ENCODE data around the gene NR5A1. TPM values are rescaled to one million over a fixed set of nuclear protein-coding genes. Genes with fewer than 3 reads are reported as not detected.

The NR5A1 gene
- 0.09 TPM in 1 of 5 replicates, not detected in the others for total RNA-seq (2022; extraction: Qiagen RNA extraction; ENCODE audit: low read depth)

GRCh38 chr9:124506931-124507879, at the start of gene NR5A1:
Gene NR5A1 (minus strand): TSS chr9:124507399. CDS start chr9:124503395, 4,004 bp downstream.

GRCh38 chr9:124450241-124450924, 56.8 kb downstream of the NR5A1 start, which contains the start of gene ADGRD2:
Gene ADGRD2 (plus strand): TSS chr9:124450451. CDS start chr9:124451667, 1,216 bp downstream.

Other genes starting within 250 kb of the NR5A1 start
- gene NEK6, start 249.4 kb downstream of the NR5A1 start, total RNA-seq (2022; extraction: Qiagen RNA extraction; ENCODE audit: low read depth) = 50.0 to 82.5 TPM (median 70.1 TPM) in 5 replicates
- 291 to 385 TPM (median 323 TPM) in 5 replicates for gene PSMB7, start 92.0 kb downstream of the NR5A1 start, total RNA-seq (2022; extraction: Qiagen RNA extraction; ENCODE audit: low read depth)
- not detected in 5 replicates for gene ADGRD2, start 56.9 kb downstream of the NR5A1 start, total RNA-seq (2022; extraction: Qiagen RNA extraction; ENCODE audit: low read depth)